H1 (cell line): ENCODE measurements around the gene TMPRSS2. TPM values are rescaled to one million over a fixed set of nuclear protein-coding genes. Genes with fewer than 3 reads are reported as not detected.

Experiments
- CTCF ChIA-PET: fragments of 300-600 bp; sonication (Branson Sonifier 250); formaldehyde crosslinking; loops from one replicate; lab custom pipeline; 2021; ENCODE audit not compliant: partially characterized antibody; lab: Charles Lee
- POLR2A ChIA-PET: fragments of 300-600 bp; sonication (Branson Sonifier 250); formaldehyde crosslinking; loops from one replicate; lab custom pipeline; 2021; ENCODE audit warnings: inconsistent platforms; ENCODE audit not compliant: partially characterized antibody; lab: Charles Lee
- DNase-seq, 2 experiments: peaks; one replicate each; pipeline versions ENCODE4 v3.0.0 to v3.0.0-alpha.2; 2010 to 2022; ENCODE audit warnings: low spot score in 2 of 2, low read depth in 1 of 2, mixed read lengths in 1 of 2
- FAIRE-seq: peaks from 2 replicates; lab custom pipeline; 2011; peaks lifted over from hg19 to GRCh38; lab: Jason Lieb, UNC
- H2AFZ ChIP-seq: 2 replicates; pipeline ENCODE4 v1.8.1; 2012; ENCODE audit warnings: low read length, inconsistent platforms
- H2AK5ac ChIP-seq: 2 replicates; pipeline ENCODE4 v1.6.1; 2013; ENCODE audit warnings: low read depth, low read length
- H2BK120ac ChIP-seq: replicated peaks from 2 replicates; pipeline ENCODE3; 2013; ENCODE audit warnings: low read depth, low read length, inconsistent platforms
- H2BK12ac ChIP-seq: 2 replicates; pipeline ENCODE4 v1.6.1; 2013; ENCODE audit warnings: low read depth, low read length
- H2BK15ac ChIP-seq: 2 replicates; pipeline ENCODE4 v1.6.1; 2013; ENCODE audit warnings: low read length
- H2BK20ac ChIP-seq: 2 replicates; pipeline ENCODE4 v1.6.1; 2013; ENCODE audit warnings: low read length
- H2BK5ac ChIP-seq: 2 replicates; pipeline ENCODE4 v1.6.1; 2013; ENCODE audit warnings: low read depth, low read length
- H3K14ac ChIP-seq: 2 replicates; pipeline ENCODE4 v1.6.1; 2013; ENCODE audit warnings: inconsistent platforms; ENCODE audit not compliant: insufficient read length
- H3K18ac ChIP-seq: 2 replicates; pipeline ENCODE4 v1.6.1; 2013; ENCODE audit warnings: low read length; ENCODE audit errors: extremely low read depth
- H3K23ac ChIP-seq: 2 replicates; pipeline ENCODE4 v1.6.1; 2013; ENCODE audit warnings: inconsistent platforms; ENCODE audit not compliant: insufficient read length
- H3K23me2 ChIP-seq: 2 replicates; pipeline ENCODE4 v1.6.1; 2013; ENCODE audit warnings: low read depth, low read length
- H3K27ac ChIP-seq: 2 replicates; pipeline ENCODE4 v1.6.1; 2011; ENCODE audit warnings: low read depth, low read length, inconsistent platforms
- H3K27me3 ChIP-seq, 4 experiments: replicated peaks in 1 of 4; 1 replicate in 1 of 4; 2 replicates in 3 of 4; pipeline versions ENCODE4 v1.6.1 to v1.8.1; 2011 to 2013; ENCODE audit warnings: low read length in 3 of 4, mild to moderate bottlenecking in 3 of 4, inconsistent platforms in 2 of 4, mixed read lengths in 2 of 4, moderate library complexity in 1 of 4; ENCODE audit not compliant: control insufficient read depth in 3 of 4, insufficient read depth in 3 of 4; ENCODE audit errors: extremely low read depth in 1 of 4
- H3K36me3 ChIP-seq, 4 experiments: 2 replicates each; pipeline versions ENCODE4 v1.6.1 to v1.8.1; 2011 to 2013; ENCODE audit warnings: mild to moderate bottlenecking in 4 of 4, low read length in 3 of 4, moderate library complexity in 2 of 4, control low read depth in 1 of 4, inconsistent platforms in 1 of 4; ENCODE audit not compliant: insufficient read depth in 4 of 4, control insufficient read depth in 2 of 4
- H3K4ac ChIP-seq: replicated peaks from 2 replicates; pipeline ENCODE3; 2013; ENCODE audit warnings: low read length, low read depth, mixed read lengths, inconsistent platforms; ENCODE audit not compliant: insufficient read length
- H3K4me1 ChIP-seq, 4 experiments: replicated peaks in 1 of 4; 1 replicate in 1 of 4; 2 replicates in 3 of 4; pipeline versions ENCODE4 v1.6.1 to v1.8.1; 2011 to 2013; ENCODE audit warnings: low read length in 3 of 4, inconsistent platforms in 2 of 4, mixed read lengths in 1 of 4; ENCODE audit not compliant: insufficient read depth in 4 of 4, control insufficient read depth in 3 of 4
- H3K4me2 ChIP-seq, 2 experiments: 2 replicates each; pipeline versions ENCODE4 v1.6.1 to v1.8.1; 2011 to 2013; ENCODE audit warnings: low read depth in 2 of 2, low read length in 2 of 2, control low read depth in 1 of 2, inconsistent platforms in 1 of 2, mild to moderate bottlenecking in 1 of 2; ENCODE audit not compliant: insufficient read depth in 1 of 2
- H3K4me3 ChIP-seq, 4 experiments: fragments of 200-600, 300-600 bp in 1 of 4; sonication (generic), shearing (Covaris generic), sonication (Bioruptor Twin) in 1 of 4; 2 replicates each; pipeline versions ENCODE4 v1.5.1 to v1.8.1; 2011 to 2016; ENCODE audit warnings: low read length in 4 of 4, low read depth in 3 of 4, control low read depth in 2 of 4, inconsistent platforms in 2 of 4, mild to moderate bottlenecking in 2 of 4, mixed read lengths in 1 of 4, moderate library complexity in 1 of 4; ENCODE audit not compliant: insufficient read depth in 2 of 4; ENCODE audit errors: extremely low read depth in 1 of 4
- H3K56ac ChIP-seq: replicated peaks from 2 replicates; pipeline ENCODE3; 2013; ENCODE audit warnings: low read depth, mild to moderate bottlenecking, mixed read lengths, low read length, inconsistent platforms; ENCODE audit not compliant: insufficient read length
- H3K79me1 ChIP-seq: 2 replicates; pipeline ENCODE4 v1.6.1; 2013; ENCODE audit warnings: low read depth, low read length, control low read depth
- H3K79me2 ChIP-seq, 2 experiments: 2 replicates each; pipeline versions ENCODE4 v1.6.1 to v1.8.1; 2012 to 2013; ENCODE audit warnings: low read length in 2 of 2, mild to moderate bottlenecking in 2 of 2, inconsistent platforms in 1 of 2; ENCODE audit not compliant: insufficient read depth in 2 of 2, control insufficient read depth in 1 of 2
- H3K9ac ChIP-seq, 4 experiments: replicated peaks in 1 of 4; 1 replicate in 1 of 4; 2 replicates in 3 of 4; pipeline versions ENCODE4 v1.6.1 to v1.8.1; 2011 to 2013; ENCODE audit warnings: low read depth in 3 of 4, low read length in 3 of 4, control low read depth in 2 of 4, mild to moderate bottlenecking in 2 of 4, moderate library complexity in 2 of 4, inconsistent platforms in 1 of 4; ENCODE audit errors: extremely low read depth in 1 of 4
- H3K9me3 ChIP-seq, 2 experiments: 2 replicates each; pipeline versions ENCODE4 v1.6.1 to v1.8.1; 2012 to 2013; ENCODE audit warnings: mild to moderate bottlenecking in 2 of 2, moderate library complexity in 2 of 2, control low read depth in 1 of 2, inconsistent platforms in 1 of 2, low read depth in 1 of 2, low read length in 1 of 2, mixed read lengths in 1 of 2; ENCODE audit not compliant: insufficient read depth in 2 of 2
- H4K20me1 ChIP-seq, 2 experiments: replicated peaks in 1 of 2; 2 replicates each; pipeline versions ENCODE3 to v1.8.1; 2011 to 2013; ENCODE audit warnings: inconsistent platforms in 2 of 2, low read length in 2 of 2, mild to moderate bottlenecking in 1 of 2; ENCODE audit not compliant: insufficient read depth in 2 of 2, control insufficient read depth in 1 of 2
- H4K5ac ChIP-seq: 2 replicates; pipeline ENCODE4 v1.6.1; 2013; ENCODE audit warnings: low read length, low read depth, mixed read lengths, inconsistent platforms; ENCODE audit not compliant: insufficient read length
- H4K8ac ChIP-seq: 2 replicates; pipeline ENCODE4 v1.8.0; 2013; ENCODE audit warnings: mild to moderate bottlenecking, moderate library complexity, low read length, inconsistent platforms; ENCODE audit not compliant: insufficient read depth; ENCODE audit errors: extremely low read depth
- H4K91ac ChIP-seq: replicated peaks from 2 replicates; pipeline ENCODE3; 2013; ENCODE audit warnings: low read length, mixed read lengths, inconsistent platforms; ENCODE audit not compliant: insufficient read length
- EP300 ChIP-seq, 2 experiments: IDR thresholded peaks; 1 replicate in 1 of 2; 2 replicates in 1 of 2; pipeline ENCODE4 v1.6.1; 2011 to 2012; ENCODE audit warnings: low read depth in 2 of 2, low read length in 2 of 2, mild to moderate bottlenecking in 2 of 2, borderline replicate concordance in 1 of 2, inconsistent platforms in 1 of 2, moderate library complexity in 1 of 2
- SIN3A ChIP-seq, 2 experiments: IDR thresholded peaks in 1 of 2; conservative IDR thresholded peaks in 1 of 2; 2 replicates each; pipeline ENCODE4 v1.6.1; 2011 to 2012; ENCODE audit warnings: low read length in 2 of 2, improper control_type of control experiment in 1 of 2, low read depth in 1 of 2, mild to moderate bottlenecking in 1 of 2
- SIRT6 ChIP-seq: IDR thresholded peaks from one replicate; pipeline ENCODE4 v1.7.1; 2012; ENCODE audit warnings: low read length, inconsistent platforms
- TEAD4 ChIP-seq: IDR thresholded peaks from 2 replicates; pipeline ENCODE4 v1.6.1; 2012; ENCODE audit warnings: low read depth, low read length, inconsistent platforms, mixed read lengths
- WGBS, 2 experiments: shearing (Covaris generic) in 1 of 2; methylation state at CpG; one replicate each; pipeline versions ENCODE4 v1.1.6 to v1.1.7; 2013 to 2015; ENCODE audit warnings: low lambda C conversion rate in 2 of 2, mixed read lengths in 2 of 2, inconsistent platforms in 1 of 2, low coverage in 1 of 2, missing lambda C conversion rate in 1 of 2; ENCODE audit not compliant: insufficient replicate concordance in 2 of 2, insufficient coverage in 1 of 2, insufficient read length in 1 of 2; ENCODE audit errors: extremely low coverage in 1 of 2, missing lambda C conversion rate in 1 of 2; 5-methylcytosine and 5-hydroxymethylcytosine counted together
- polyA plus RNA-seq, 7 experiments: library from polyadenylated mRNA; depleted of rRNA in 3 of 7; stranded (reverse) in 5 of 7; unstranded in 2 of 7; fragments of >200 nt in 5 of 7; fragments of 200-250 nt in 2 of 7; gene quantifications; 1 replicate in 5 of 7; 2 replicates in 1 of 7; 4 replicates in 1 of 7; pipeline versions ENCODE4 v1.2.1 to v1.2.3, GENCODE V29; 2011 to 2013; ENCODE audit warnings: missing spikeins in 2 of 7, mixed read lengths in 2 of 7
- total RNA-seq: library from RNA; stranded (reverse); fragmentation: NEBNext Ultra II Directional; extraction: Animal tissue kit (Norgen Biotek cat#: 25700); gene quantifications from 2 replicates; pipeline ENCODE4 v1.2.1, GENCODE V29; 2021

TMPRSS2 gene
- total and polyA plus RNA-seq, 2 of the 8 experiments (the other 6 are each of a cell fraction or from before 2014, with no cell fraction given), result 9.2 to 11.0 TPM

- Histone ChIP-seq H2BK120ac (no peak overlapping the region), H3K4me1 (peaks cover 0 to 6% (median under 1%) of the 10 kb centered on the region in 4 experiments; a peak in 4 of 7 replicates), H3K18ac (no peak overlapping the region), H2BK15ac (no peak overlapping the region), H4K20me1 (no peaks in the 10 kb centered on the region), H4K5ac (no peak overlapping the region), H3K79me1 (no peaks in the 10 kb centered on the region), H3K27me3 (peaks cover 0 to 26% (median 19%) of the 10 kb centered on the region in 4 experiments; a peak in 5 of 7 replicates), H3K4me2 (no peak overlapping the region), H2BK5ac (no peak overlapping the region), H2AFZ (no peak overlapping the region; the same call in 1 of the 2 replicates), H2AK5ac (no peak overlapping the region), H3K56ac (no peak overlapping the region), H4K91ac (no peak overlapping the region), H3K23me2 (peaks cover 12% of the 10 kb centered on the region), H4K8ac (no peak overlapping the region), H3K36me3 (no peaks in the 10 kb centered on the region), H3K9me3 (no peaks in the 10 kb centered on the region), H3K27ac (no peak overlapping the region), H3K79me2 (no peaks in the 10 kb centered on the region), H3K14ac (no peak overlapping the region), H2BK20ac (no peak overlapping the region), H3K23ac (no peak overlapping the region), H3K4ac (no peak overlapping the region), H2BK12ac (no peak overlapping the region), H3K9ac (no peak overlapping the region), H3K4me3 (no peak overlapping the region)
- no peak for FAIRE-seq
- POLR2A ChIA-PET, result no interaction called here
- CTCF ChIA-PET, result interaction anchor here (0.6 kb wide), 1 partner anchor 156 kb away, joined by 3 read pairs; no protein-coding TSS in a partner anchor
- TF ChIP-seq EP300 (IDR thresholded peaks at IDR 0.05; ENCODE audit: borderline replicate concordance in 1 of 2, low read depth in 2 of 2, low read length in 2 of 2) (no peak), SIRT6 (no peak), SIN3A (conservative IDR thresholded peaks at IDR 0.05 in 1 of 2, IDR thresholded peaks at IDR 0.05 in 1 of 2; ENCODE audit: low read depth in 1 of 2, low read length in 2 of 2) (no peak), TEAD4 (no peak)
- DNase-seq, result no peak
- 91% methylated on average over 7 of the region's 7 CpGs; no CpG with 5 or more reads in 1 of the 2 experiments for WGBS, 2 experiments
Observed at GRCh38 chr21:41511858-41512257, 3.9 kb upstream of the TMPRSS2 start.
